Measurements from ENCODE around the gene LAMB1.
A peak's percentile ranks its signal among the peaks of the same experiment; 100 is the strongest.

LAMB1 gene

GRCh38 chr7:107999779-108000560, 3.0 kb downstream of the LAMB1 start:
- no peak for DNase-seq

DNA sequence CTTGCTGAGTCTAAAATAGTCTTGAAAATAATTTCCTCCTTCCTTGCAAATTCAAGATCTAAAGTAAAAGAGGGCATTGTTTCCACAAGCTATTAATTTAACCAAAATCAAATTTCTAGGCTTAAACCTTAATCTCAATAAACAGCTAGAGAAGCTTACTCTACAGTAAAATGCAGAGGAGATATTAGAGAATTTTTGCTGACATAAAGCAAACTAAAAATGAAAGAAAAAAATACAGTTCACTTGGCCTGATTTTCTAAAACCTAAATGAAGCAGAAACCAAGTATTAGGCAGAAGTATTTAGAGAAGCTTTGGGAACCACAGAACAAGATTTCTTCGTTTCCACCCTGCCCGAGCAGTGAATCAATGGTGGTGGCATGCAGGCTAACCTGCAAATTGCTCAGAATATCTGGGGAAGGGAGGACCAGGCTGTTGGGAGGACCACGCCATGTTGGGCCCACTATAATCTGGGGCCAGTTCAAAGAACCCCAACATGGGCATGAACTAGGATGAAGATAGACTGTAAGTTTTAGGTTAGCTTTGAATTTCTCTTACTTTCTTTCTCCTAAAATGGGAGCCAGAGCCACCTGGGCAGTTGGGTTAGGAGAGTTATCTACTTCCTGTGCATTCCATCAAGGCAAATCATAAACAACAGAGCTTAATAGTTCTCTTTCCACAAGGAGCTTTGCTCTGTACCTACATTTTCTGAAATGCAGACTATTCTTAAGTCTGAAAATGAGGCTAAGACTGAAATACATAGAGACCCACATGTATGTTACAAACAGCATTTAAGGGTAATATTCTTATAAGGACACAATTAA, 4.1 kb downstream of the LAMB1 start:
- no peak for DNase-seq

- DNase-seq: no peak
Measured at GRCh38 chr7:107998150-107998549, 4.8 kb downstream of the LAMB1 start.

- no peak for DNase-seq
Measured at GRCh38 chr7:107996072-107996882, 6.7 kb downstream of the LAMB1 start.

DNA sequence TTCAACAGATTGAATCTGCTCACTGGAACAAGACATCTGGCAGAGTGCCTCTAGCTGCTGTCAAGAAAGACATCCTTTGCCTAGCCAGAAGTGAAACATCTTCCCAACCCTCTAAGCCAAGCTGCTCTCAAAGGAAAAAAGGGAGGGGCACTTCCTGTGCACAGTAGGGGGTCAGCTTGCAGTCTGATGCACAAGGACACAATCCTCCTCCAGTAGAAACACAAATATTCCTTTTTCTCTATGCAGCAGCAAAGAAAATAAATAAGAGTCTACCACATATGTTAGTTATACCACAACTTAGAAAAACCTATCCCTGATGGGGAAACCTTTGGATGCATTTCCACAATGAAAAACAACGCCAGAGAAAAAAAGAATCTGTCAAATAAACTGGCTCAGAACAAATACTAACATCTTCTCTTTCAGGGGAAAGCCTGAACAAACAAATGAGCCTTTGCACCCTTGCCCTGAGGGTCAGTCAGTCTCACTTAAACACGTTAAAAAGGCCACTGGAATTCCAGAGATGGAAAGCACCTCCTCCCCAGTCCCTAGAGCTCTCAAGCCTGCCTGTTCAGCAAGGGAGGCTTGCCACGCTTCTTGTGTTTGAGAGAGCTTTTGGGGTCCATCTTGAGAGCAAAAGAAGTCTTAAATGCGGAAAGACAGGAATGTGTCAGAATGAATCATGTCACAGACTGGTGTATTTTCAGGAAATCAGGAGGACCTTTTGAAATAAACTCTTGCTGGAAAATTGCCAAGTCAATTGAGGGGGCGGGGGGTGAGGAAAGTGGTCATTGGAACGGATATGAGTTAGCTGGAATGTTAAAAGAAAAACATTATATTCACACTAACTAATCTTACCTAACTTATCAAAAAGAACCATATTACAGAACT, 7.5 kb downstream of the LAMB1 start:
- DNase-seq: no peak

DNA sequence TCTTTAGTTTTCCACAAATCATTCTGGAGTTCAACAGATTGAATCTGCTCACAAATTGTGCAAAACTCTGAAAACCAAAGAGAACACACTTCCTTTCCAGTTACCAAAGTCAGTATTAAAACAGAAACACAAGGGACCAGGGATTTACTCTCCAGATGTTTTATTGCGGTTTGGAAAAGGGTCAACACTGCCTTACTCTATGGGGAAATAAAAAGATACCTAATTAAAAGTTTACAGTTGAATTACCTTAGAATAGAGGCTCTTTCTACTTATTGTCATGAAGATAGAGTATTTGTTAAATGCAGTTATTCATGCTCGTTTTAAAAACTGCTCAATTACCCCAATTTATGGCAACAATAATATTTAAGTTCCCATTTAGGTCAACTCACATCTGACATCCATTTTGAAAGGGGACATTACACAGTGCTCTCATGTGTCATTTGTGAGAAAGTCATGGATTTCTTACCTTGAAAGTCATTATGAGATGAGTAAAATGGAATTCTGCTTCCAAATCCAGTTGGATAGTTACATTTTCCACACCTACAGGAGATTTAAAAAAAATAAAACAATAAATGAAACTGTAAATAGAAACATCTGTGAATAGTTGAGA, 8.4 kb downstream of the LAMB1 start:
- no peak for DNase-seq

- peak in 2 of 58 donors; percentile 2 to 9 for DNase-seq
Measured at GRCh38 chr7:107993891-107994291, 9.1 kb downstream of the LAMB1 start.

DNA sequence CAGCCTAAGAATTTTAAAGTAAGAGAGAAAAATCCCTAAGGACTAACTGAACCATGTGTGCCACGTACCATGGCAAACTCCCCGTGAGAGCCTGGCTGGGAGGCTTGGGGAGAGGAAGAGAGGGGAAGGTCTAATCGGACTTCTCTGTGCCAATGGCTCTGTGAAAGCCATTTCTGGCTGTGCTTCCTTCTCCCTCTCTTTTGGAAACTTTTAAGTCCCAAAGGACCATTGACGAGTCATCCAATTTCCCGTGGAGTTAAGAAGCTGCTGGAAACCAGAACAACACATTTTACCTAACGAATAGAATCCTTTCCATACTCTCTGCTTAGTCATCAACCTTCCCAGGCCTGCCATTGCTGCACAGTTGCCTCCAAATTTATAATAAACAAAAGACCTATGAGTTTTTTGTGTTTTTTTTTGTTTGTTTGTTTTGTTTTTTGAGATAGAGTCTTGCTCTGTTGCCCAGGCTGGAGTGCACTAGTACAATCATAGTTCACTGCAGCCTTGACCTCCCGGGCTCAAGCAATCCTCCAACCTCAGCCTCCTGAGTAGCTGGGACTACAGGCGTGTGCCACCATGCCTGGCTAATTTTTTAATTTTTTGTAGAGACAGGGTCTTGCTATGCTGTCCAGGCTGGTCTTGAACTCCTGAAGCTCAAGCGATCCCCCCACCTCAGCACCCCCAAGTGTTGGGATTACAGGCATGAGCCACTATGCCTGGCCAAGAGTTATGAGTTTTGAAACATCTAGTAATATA, 13.2 kb downstream of the LAMB1 start:
- DNase-seq: no peak

DNA sequence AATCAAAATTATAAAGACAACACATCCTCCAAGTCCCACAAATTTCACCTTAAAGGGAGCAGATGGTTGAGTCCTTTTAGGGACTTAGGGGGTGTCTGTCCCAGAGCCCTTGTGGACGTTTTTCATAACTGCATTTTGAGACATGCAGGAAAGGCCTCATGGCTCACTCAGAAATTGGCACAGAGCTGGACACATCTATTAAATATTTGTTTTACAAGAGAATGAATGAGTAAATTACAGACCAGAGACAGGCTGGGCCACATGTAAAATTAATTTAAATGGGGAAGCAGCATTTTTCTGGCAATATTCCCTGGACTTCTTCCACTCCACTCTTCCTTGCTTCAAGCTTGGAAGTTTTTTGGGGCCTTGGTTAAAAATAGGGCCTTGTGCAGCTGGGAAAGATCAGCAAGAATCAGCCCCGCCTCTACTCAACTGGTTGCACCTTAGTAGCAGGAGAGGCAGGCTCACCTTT, 20.0 kb downstream of the LAMB1 start:
- no peak for DNase-seq

- DNase-seq: no peak
Measured at GRCh38 chr7:107982042-107982840, 20.7 kb downstream of the LAMB1 start.

DNA sequence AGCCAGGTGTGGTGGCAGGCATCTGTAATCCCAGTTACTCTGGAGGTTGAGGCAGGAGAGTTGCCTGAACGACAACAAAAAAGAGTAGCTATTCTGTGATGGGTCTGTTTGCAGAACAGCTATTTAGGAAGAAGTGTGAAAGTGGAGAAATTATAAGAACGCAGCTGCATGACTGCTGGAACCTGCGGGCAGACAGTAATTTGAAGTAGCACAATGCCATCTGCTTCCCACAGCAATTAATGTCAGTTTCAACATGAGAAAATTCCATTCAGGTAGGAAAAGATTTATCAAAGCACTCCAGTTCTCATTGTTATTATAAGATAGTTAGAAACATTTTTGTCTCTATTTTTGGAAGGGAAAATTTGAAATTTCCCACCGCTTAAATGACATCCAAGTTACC, 21.5 kb downstream of the LAMB1 start:
- DNase-seq: no peak

- no peak for DNase-seq
Measured at GRCh38 chr7:107980671-107981190, 22.2 kb downstream of the LAMB1 start.

- no peak for DNase-seq
Measured at GRCh38 chr7:107980171-107980570, 22.8 kb downstream of the LAMB1 start.

- DNase-seq: no peak
Measured at GRCh38 chr7:107978815-107979408, 24.0 kb downstream of the LAMB1 start.

DNA sequence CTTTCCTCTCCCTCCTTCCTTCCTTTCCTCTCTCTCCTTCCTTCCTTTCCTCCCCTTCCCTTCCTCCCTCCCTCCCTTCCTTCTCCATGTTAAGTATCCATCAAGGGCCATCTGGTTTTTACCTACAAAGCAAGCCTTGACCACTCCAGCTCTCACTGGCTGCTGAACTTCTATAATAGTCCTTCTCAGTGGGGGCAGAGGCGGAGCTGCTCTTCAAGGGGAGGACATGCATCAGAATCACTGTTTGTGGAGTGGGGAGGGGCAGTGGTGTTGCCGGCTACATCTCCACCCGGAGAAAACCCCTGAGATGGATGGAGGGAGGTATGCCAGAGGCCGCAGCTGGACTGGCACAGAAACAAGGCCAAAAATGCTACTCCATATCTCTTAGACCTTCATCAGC, 25.9 kb downstream of the LAMB1 start:
- DNase-seq: no peak

DNA sequence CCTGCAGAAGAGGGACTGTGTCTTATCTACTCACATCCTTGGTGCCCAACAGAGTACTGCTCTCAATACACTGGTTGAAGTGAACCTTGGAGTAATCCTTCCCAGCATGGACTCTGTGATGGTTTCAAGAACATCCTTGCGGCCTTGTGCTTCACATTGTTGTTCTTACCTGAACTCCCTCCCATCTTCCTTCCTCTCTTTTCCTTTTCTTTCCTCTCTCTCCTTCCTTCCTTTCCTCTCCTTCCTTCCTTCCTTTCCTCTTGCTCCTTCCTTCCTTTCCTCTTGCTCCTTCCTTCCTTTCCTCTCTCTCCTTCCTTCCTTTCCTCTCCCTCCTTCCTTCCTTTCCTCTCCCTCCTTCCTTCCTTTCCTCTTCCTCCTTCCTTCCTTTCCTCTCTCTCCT, 26.3 kb downstream of the LAMB1 start:
- no peak for DNase-seq

DNA sequence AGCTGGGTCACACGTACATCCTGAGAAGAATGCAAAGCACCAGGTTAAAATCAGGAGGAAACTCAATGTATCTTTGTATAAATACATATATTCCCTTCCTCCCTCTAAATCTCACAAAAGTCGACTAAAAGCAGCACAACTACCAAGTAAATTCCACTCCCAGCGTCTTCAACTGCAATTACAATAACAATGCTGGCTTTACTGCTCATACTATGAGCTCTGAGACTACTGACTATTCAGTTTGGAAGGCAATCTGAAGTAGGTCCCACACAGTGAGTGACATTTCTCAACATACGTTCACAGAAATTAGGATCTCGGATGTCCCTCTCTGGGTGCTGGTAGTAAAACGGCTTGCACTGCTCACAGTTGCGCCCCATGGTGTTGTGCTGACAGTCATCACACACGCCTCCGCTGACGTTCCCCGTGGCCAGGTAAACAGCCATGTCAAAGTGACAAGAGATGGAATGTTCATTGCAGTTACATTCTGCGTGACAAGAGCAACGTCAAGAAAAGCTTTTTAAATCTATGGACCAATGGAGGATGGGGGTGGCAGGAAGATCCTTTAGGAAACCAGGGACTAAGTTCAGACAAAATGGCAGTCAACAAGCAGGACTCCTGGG, 27.5 kb downstream of the LAMB1 start:
- DNase-seq: no peak

All from anterior cingulate cortex (tissue), 58 donors.